ENCODE results near the gene ATRN. TPM values are rescaled to one million over a fixed set of nuclear protein-coding genes. Genes with fewer than 3 reads are reported as not detected.

The ATRN gene
- total and polyA plus RNA-seq, 2 donors (not counting 1 experiment from before 2014, with no cell fraction given) = 5.8 to 19.5 TPM

- H4K20me1 ChIP-seq (ENCODE audit: control insufficient read depth, insufficient read depth, low read length, poor library complexity, severe bottlenecking) = no peaks in the 10 kb centered on the region
- DNase-seq = no peak
- Mint-ChIP-seq H3K4me3 (no peak overlapping the region), H3K4me1 (no peaks in the 10 kb centered on the region), H3K27ac (no peak overlapping the region), H3K27me3 (peaks cover 36% of the 10 kb centered on the region), H3K9me3 (ENCODE audit: insufficient read depth) (no peaks in the 10 kb centered on the region)
- ATAC-seq (ENCODE audit: low read depth) = no peak
- no peaks in the 10 kb centered on the region for H3K36me3 ChIP-seq (replicated peaks in 1 of 2; ENCODE audit: control extremely low read depth in 1 of 2, control insufficient read depth in 1 of 2, extremely low read depth in 1 of 2, insufficient read depth in 2 of 2, low read length in 1 of 2)
- H3K4me1 ChIP-seq (ENCODE audit: control insufficient read depth in 2 of 2, insufficient read depth in 2 of 2, low read length in 2 of 2) = no peaks in the 10 kb centered on the region
- no peaks in the 10 kb centered on the region for H3K79me2 ChIP-seq (ENCODE audit: control insufficient read depth, insufficient read depth, low read length)
- H3K4me3 ChIP-seq (ENCODE audit: control extremely low read depth in 1 of 5, extremely low read depth in 1 of 5, insufficient read depth in 1 of 5, low read depth in 2 of 5, low read length in 4 of 5) = no peak overlapping the region
- no peak overlapping the region for H3K27ac ChIP-seq (ENCODE audit: low read length in 2 of 2)
- H3K9ac ChIP-seq (ENCODE audit: low read length) = no peak overlapping the region
- H3K9me3 ChIP-seq (ENCODE audit: control extremely low read depth in 1 of 3, control insufficient read depth in 2 of 3, insufficient read depth in 1 of 3, low read length in 2 of 3) = no peaks in the 10 kb centered on the region
- CTCF ChIA-PET = interaction anchor here (0.9 kb wide), 1 partner anchor 111 kb away, joined by 3 read pairs; no protein-coding TSS in a partner anchor
- POLR2A ChIA-PET = no interaction called here
- intact Hi-C loops (cut with micrococcal nuclease) = no loop called here
- H3K27me3 ChIP-seq (replicated peaks in 1 of 4; ENCODE audit: control extremely low read depth in 1 of 4, control insufficient read depth in 3 of 4, insufficient read depth in 4 of 4, low read length in 3 of 4) = no peaks in the 10 kb centered on the region
- H2AFZ ChIP-seq (ENCODE audit: insufficient read depth, low read depth, low read length, poor library complexity, severe bottlenecking) = no peak overlapping the region
- TF ChIP-seq CTCF (IDR thresholded peaks at IDR 0.05) (no peak), EZH2 (IDR thresholded peaks at IDR 0.05; ENCODE audit: borderline replicate concordance, insufficient read depth, low read depth, low read length, poor library complexity, severe bottlenecking) (no peak)
- WGBS (ENCODE audit: insufficient coverage) = 100% methylated on average over 1 of the region's 4 CpGs
- H3K4me2 ChIP-seq (replicated peaks; ENCODE audit: low read depth, low read length, poor library complexity, severe bottlenecking) = no peak overlapping the region
These were observed 18.1 kb upstream of the ATRN start for GRCh38 chr20:3452690-3453089.

DNA sequence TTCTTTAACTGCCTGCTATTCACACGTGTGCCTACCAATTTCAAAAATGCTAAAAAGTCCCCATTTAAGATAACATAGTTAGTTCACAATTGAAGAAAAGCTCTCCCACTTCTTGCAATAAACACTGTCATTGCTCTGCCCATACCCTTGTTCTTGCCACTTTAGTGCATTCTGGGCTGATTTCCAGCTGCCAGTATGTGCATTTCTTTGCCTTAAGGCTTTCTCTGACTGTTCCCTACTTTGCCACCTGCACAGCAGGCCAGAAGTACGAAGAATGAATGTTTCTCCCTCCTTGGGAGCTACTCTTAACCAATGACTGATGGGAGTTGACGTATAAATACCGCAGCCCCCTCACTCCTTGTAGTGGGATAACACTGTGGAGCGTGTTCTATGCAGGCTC, 16.0 kb upstream of the ATRN start:
- ChIA-PET CTCF (interaction anchor here (0.5 kb wide), 1 partner anchor 45 kb away, joined by 3 read pairs; no protein-coding TSS in a partner anchor), POLR2A (no interaction called here)
- Mint-ChIP-seq H3K4me3 (no peak overlapping the region), H3K9me3 (ENCODE audit: insufficient read depth) (no peaks in the 10 kb centered on the region), H3K27me3 (peaks cover 41% of the 10 kb centered on the region), H3K4me1 (no peaks in the 10 kb centered on the region), H3K27ac (no peak overlapping the region)
- no peaks in the 10 kb centered on the region for H3K79me2 ChIP-seq (ENCODE audit: control insufficient read depth, insufficient read depth, low read length)
- DNase-seq (no peak), ATAC-seq (ENCODE audit: low read depth) (no peak)
- no peaks in the 10 kb centered on the region for H3K36me3 ChIP-seq (replicated peaks in 1 of 2; ENCODE audit: control extremely low read depth in 1 of 2, control insufficient read depth in 1 of 2, extremely low read depth in 1 of 2, insufficient read depth in 2 of 2, low read length in 1 of 2)
- H3K4me1 ChIP-seq (ENCODE audit: control insufficient read depth in 2 of 2, insufficient read depth in 2 of 2, low read length in 2 of 2) = no peaks in the 10 kb centered on the region
- no peak overlapping the region for H3K4me2 ChIP-seq (replicated peaks; ENCODE audit: low read depth, low read length, poor library complexity, severe bottlenecking)
- no peaks in the 10 kb centered on the region for H3K27me3 ChIP-seq (replicated peaks in 1 of 4; ENCODE audit: control extremely low read depth in 1 of 4, control insufficient read depth in 3 of 4, insufficient read depth in 4 of 4, low read length in 3 of 4)
- 100% methylated on average over 1 of the region's 5 CpGs for WGBS (ENCODE audit: insufficient coverage)
- H3K27ac ChIP-seq (ENCODE audit: low read length in 2 of 2) = no peak overlapping the region
- no peak overlapping the region for H3K9ac ChIP-seq (ENCODE audit: low read length)
- H3K9me3 ChIP-seq (ENCODE audit: control extremely low read depth in 1 of 3, control insufficient read depth in 2 of 3, insufficient read depth in 1 of 3, low read length in 2 of 3) = no peaks in the 10 kb centered on the region
- intact Hi-C loops (cut with micrococcal nuclease) = no loop called here
- TF ChIP-seq CTCF (IDR thresholded peaks at IDR 0.05) = no peak
- no peak for TF ChIP-seq EZH2 (IDR thresholded peaks at IDR 0.05; ENCODE audit: borderline replicate concordance, insufficient read depth, low read depth, low read length, poor library complexity, severe bottlenecking)
- no peak overlapping the region for H2AFZ ChIP-seq (ENCODE audit: insufficient read depth, low read depth, low read length, poor library complexity, severe bottlenecking)
- H4K20me1 ChIP-seq (ENCODE audit: control insufficient read depth, insufficient read depth, low read length, poor library complexity, severe bottlenecking) = no peaks in the 10 kb centered on the region
- no peak overlapping the region for H3K4me3 ChIP-seq (ENCODE audit: control extremely low read depth in 1 of 5, extremely low read depth in 1 of 5, insufficient read depth in 1 of 5, low read depth in 2 of 5, low read length in 4 of 5)

All from B cell (primary cell).